ENCODE results near the gene MYH11.
"Not testable (repeated sequence)": the region's sequence is repeated elsewhere in the genome, so short reads cannot be mapped to it uniquely, and the experiment has no call there.

MYH11 gene

DNA sequence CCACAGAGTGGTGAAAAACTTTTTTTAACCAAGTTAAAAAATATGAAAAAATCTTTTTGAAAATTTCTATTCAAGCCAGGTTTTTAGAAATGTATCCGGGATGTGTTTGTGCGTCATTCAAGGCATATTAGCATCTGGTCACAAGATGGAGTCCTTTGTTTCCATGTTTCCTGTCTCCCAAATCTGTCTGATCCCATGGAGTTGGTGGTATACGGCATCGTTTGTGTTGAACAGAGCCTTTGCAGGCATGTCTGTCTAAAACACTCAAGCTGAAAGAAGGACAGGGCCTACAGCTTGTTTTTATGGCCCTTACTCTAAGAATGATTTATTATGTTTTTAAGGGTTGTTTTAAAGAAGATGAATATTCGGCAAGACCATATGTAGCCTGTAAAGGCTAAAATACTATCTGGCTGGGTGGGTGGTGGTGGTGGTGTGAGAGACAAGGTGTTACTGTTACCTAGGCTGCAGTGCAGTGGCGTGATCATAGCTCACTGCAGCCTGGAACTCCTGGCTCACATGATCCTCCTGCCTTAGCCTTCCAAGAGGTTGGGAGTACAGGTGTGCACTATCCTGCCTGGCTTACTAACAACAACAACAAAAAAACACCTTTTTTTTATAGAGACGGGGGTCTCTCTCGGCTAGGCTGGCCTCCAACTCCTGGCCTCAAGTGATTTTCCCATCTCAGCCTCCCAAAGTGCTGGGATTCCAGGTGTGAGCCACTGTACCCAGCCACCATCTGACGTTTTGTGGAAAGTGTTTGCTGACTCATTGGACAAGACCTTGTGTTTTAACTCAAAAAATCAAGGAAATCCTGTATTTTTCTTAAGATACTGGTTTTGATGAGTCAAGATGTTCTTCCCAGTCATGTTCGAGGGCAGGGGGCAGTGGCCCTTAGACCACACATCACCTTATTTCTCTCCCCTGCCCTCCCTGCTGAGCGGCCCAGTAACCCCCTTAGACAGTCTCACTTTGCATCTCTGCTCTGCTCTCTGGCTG lies 154.6 kb downstream of the MYH11 start:
- DNase-seq (ENCODE audit: low read depth, low spot score), result no peak
- ChIA-PET CTCF (interaction anchor here (3.2 to 9.6 kb wide), 2 partner anchors 10 to 11 kb away, joined by 24 to 79 read pairs; no protein-coding TSS in a partner anchor), POLR2A (no interaction called here)
- no peak overlapping the region for H3K4me3 ChIP-seq (ENCODE audit: low read depth, low read length)
- no peak for TF ChIP-seq CTCF (IDR thresholded peaks at IDR 0.05; ENCODE audit: insufficient read depth, low read length, missing control alignments)

GRCh38 chr16:15701367-15701766 lies 155.5 kb downstream of the MYH11 start:
- no peak overlapping the region for H3K4me3 ChIP-seq (ENCODE audit: low read depth, low read length)
- TF ChIP-seq CTCF (IDR thresholded peaks at IDR 0.05; ENCODE audit: insufficient read depth, low read length, missing control alignments), result no peak
- ChIA-PET POLR2A (no interaction called here), CTCF (interaction anchor here (9.6 kb wide), 1 partner anchor 9 kb away, joined by 79 read pairs; no protein-coding TSS in a partner anchor)
- no peak for DNase-seq (ENCODE audit: low read depth, low spot score)

GRCh38 chr16:15699819-15700218 lies 157.0 kb downstream of the MYH11 start:
- ChIA-PET CTCF (interaction anchor here (9.6 kb wide), 1 partner anchor 7 kb away, joined by 79 read pairs; no protein-coding TSS in a partner anchor), POLR2A (no interaction called here)
- no peak overlapping the region for H3K4me3 ChIP-seq (ENCODE audit: low read depth, low read length)
- DNase-seq (ENCODE audit: low read depth, low spot score), result no peak
- TF ChIP-seq CTCF (IDR thresholded peaks at IDR 0.05; ENCODE audit: insufficient read depth, low read length, missing control alignments), result no peak

- ChIA-PET POLR2A (interaction anchor here (0.7 kb wide), 1 partner anchor 24 kb away, joined by 5 read pairs; no protein-coding TSS in a partner anchor), CTCF (interaction anchor here (1.3 to 7.8 kb wide), 4 partner anchors 8 to 17 kb away, joined by 4 to 79 read pairs (median 8); no protein-coding TSS in a partner anchor)
- TF ChIP-seq CTCF (IDR thresholded peaks at IDR 0.05; ENCODE audit: insufficient read depth, low read length, missing control alignments), result no peak
- H3K4me3 ChIP-seq (ENCODE audit: low read depth, low read length), result no peak overlapping the region
- DNase-seq (ENCODE audit: low read depth, low spot score), result no peak
Observed at GRCh38 chr16:15694499-15694898, 162.3 kb downstream of the MYH11 start.

DNA sequence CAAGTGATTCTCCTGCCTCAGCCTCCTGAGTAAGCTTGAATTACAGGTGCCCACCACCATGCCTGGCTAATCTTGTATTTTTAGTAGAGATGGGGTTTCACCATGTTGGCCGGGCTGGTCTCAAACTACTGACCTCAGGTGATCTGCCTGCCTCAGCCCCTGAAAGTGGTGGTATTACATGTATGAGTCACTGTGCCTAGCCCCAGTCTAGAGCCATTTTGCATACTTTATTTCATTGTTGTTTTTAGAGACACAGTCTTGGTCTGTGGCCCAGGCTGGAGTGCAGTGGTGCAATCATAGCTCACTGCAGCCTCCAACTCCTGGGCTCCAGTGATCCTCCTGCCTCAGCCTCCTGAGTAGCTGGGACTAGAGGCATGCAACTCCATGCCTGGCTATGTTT lies 164.3 kb downstream of the MYH11 start:
- CTCF ChIA-PET, result interaction anchor here (3.4 to 7.8 kb wide), 2 partner anchors 10 to 11 kb away, joined by 15 to 79 read pairs; no protein-coding TSS in a partner anchor
- H3K4me3 ChIP-seq (ENCODE audit: low read depth, low read length); DNase-seq (ENCODE audit: low read depth, low spot score); POLR2A ChIA-PET: not testable (repeated sequence)

DNA sequence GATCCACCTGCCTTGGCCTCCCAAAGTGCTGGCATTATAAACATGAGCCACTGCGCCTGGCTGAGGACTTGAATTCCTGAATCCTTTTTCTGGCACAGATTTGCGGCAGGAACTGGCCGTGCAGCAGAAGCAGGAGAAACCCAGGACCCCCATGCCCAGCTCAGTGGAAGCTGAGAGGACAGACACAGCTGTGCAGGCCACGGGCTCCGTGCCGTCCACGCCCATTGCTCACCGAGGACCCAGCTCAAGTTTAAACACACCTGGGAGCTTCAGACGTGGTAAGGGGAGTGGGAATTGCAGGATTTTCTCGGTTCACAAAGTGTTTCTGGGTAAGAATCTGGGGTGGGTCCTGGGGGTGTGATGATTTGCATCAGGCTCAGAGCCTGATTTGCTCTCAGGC lies 165.8 kb downstream of the MYH11 start:
- no peak for DNase-seq (ENCODE audit: low read depth, low spot score)
- CTCF ChIA-PET, result interaction anchor here (3.4 to 7.8 kb wide), 2 partner anchors 9 to 12 kb away, joined by 15 to 79 read pairs; no protein-coding TSS in a partner anchor
- POLR2A ChIA-PET, result no interaction called here
- no peak for TF ChIP-seq CTCF (IDR thresholded peaks at IDR 0.05; ENCODE audit: insufficient read depth, low read length, missing control alignments)
- no peak overlapping the region for H3K4me3 ChIP-seq (ENCODE audit: low read depth, low read length)
